CD4-positive, alpha-beta T cell (primary cell): ENCODE data around the gene ZNF610. TPM values are rescaled to one million over a fixed set of nuclear protein-coding genes. Genes with fewer than 3 reads are reported as not detected.

Source experiments
- ATAC-seq: fragments of 200-7000 bp; cut with Tn5 transposase; one replicate; pipeline ENCODE4 v1.10.0; 2022; ENCODE audit warnings: mild to moderate bottlenecking; ENCODE audit not compliant: poor library complexity
- CTCF ChIA-PET: fragments of 350-600 bp; sonication (Branson Sonifier 250); formaldehyde crosslinking; loops from one replicate; lab custom pipeline; 2021; ENCODE audit warnings: antibody characterized with exemption, inconsistent platforms; lab: Charles Lee
- POLR2A ChIA-PET: fragments of 350-600 bp; sonication (Branson Sonifier 250); formaldehyde crosslinking; loops from one replicate; lab custom pipeline; 2021; ENCODE audit warnings: antibody characterized with exemption, inconsistent platforms; lab: Charles Lee
- DNase-seq, 14 experiments: peaks; one replicate each; pipeline ENCODE4 v3.0.0-alpha.2; 2013 to 2020; ENCODE audit warnings: mixed read lengths in 2 of 14
- H3K27ac ChIP-seq, 2 donors: one replicate each; pipeline versions ENCODE4 v1.5.1 to v1.7.0; 2013; ENCODE audit warnings: low read length in 2 of 2, low read depth in 1 of 2, mild to moderate bottlenecking in 1 of 2
- H3K27me3 ChIP-seq, 2 experiments: 1 replicate in 1 of 2; 2 replicates in 1 of 2; pipeline versions ENCODE4 v1.6.1 to v1.7.0; 2013; ENCODE audit warnings: low read length in 2 of 2, control low read depth in 1 of 2, mild to moderate bottlenecking in 1 of 2, moderate library complexity in 1 of 2; ENCODE audit not compliant: insufficient read depth in 2 of 2, control insufficient read depth in 1 of 2
- H3K36me3 ChIP-seq: one replicate; pipeline ENCODE4 v1.6.1; 2013; ENCODE audit warnings: low read length, control low read depth; ENCODE audit not compliant: insufficient read depth
- H3K4me1 ChIP-seq: one replicate; pipeline ENCODE4 v1.6.1; 2013; ENCODE audit warnings: low read length, control low read depth; ENCODE audit not compliant: insufficient read depth
- H3K4me3 ChIP-seq: one replicate; pipeline ENCODE4 v1.5.1; 2013; ENCODE audit warnings: mild to moderate bottlenecking, low read length, moderate library complexity
- H3K9me3 ChIP-seq, 2 experiments: 1 replicate in 1 of 2; 2 replicates in 1 of 2; pipeline versions ENCODE4 v1.6.1 to v1.7.0; 2013; ENCODE audit warnings: low read length in 2 of 2, mild to moderate bottlenecking in 2 of 2, control low read depth in 1 of 2, moderate library complexity in 1 of 2; ENCODE audit not compliant: control insufficient read depth in 1 of 2, insufficient read depth in 1 of 2
- H3K27ac Mint-ChIP-seq: one replicate; pipeline ENCODE4 v1.8.0; 2020; ENCODE audit warnings: mixed read lengths
- H3K27me3 Mint-ChIP-seq: one replicate; pipeline ENCODE4 v1.8.0; 2021; ENCODE audit warnings: mixed read lengths
- H3K36me3 Mint-ChIP-seq: one replicate; pipeline ENCODE4 v1.8.0; 2021; ENCODE audit warnings: low read depth, mixed read lengths
- H3K4me1 Mint-ChIP-seq: one replicate; pipeline ENCODE4 v1.8.0; 2021; ENCODE audit warnings: low read depth, mixed read lengths
- H3K4me3 Mint-ChIP-seq: one replicate; pipeline ENCODE4 v1.8.0; 2020; ENCODE audit warnings: mild to moderate bottlenecking, mixed read lengths
- H3K9me3 Mint-ChIP-seq: one replicate; pipeline ENCODE4 v1.8.0; 2020; ENCODE audit warnings: mixed read lengths
- intact Hi-C, 2 experiments: fragments of 100-400 bp; cut with DNase I in 1 of 2; cut with micrococcal nuclease in 1 of 2; formaldehyde crosslinking; loops; one replicate each; pipeline versions ENCODE4 v1.15.1 to v1.9.0; 2023 to 2025; cut with DNase I, micrococcal nuclease
- total RNA-seq, 174 experiments: library from RNA in 2 of 174; stranded (reverse) in 2 of 174; gene quantifications; one replicate each; pipeline ENCODE4 v1.2.3 and lab custom pipeline; 2021 to 2026
- TF ChIP-seq, protein P1 (sequence below): fragments of 200-600 bp; IDR thresholded peaks from one replicate; pipeline ENCODE4 v1.8.0; 2022; ENCODE audit warnings: antibody characterized with exemption, mild to moderate bottlenecking

ZNF610 gene
- total RNA-seq, 2 experiments from 2014 or later = 0.52 to 0.53 TPM

DNA sequence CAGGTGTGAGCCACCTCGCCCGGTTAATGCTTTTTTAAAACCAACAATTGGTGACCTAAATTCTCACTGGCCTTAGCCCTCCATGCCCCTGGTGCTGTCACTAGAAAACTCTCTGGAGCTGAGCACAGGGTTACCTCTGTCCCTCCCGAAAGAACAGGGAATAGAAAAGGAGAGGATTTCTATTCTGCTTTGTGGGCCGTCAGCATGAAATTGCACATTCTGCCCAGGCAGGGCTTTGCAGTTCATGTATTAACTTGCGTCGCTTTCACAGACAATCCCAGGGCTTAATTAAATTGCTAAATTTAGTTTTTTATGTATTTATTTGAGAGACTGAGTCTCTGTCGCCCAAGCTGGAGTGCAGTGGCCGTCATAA, 39.7 kb upstream of the ZNF610 start:
- peaks cover 24% of the 10 kb centered on the region for H3K9me3 Mint-ChIP-seq
- H3K36me3 Mint-ChIP-seq = peaks cover 75% of the 10 kb centered on the region
- H3K4me3 Mint-ChIP-seq = peak overlapping the region; percentile 88
- ChIA-PET CTCF (no interaction called here), POLR2A (interaction anchor here (1.5 to 1.9 kb wide), 2 partner anchors 248 to 666 kb away, joined by 4 to 6 read pairs; partner anchors contain the start of genes ZNF432 and ZNF816)
- Histone ChIP-seq H3K4me1 (peaks cover 20% of the 10 kb centered on the region), H3K27ac (peak overlapping the region; percentile 34 to 45), H3K27me3 (no peaks in the 10 kb centered on the region), H3K9me3 (peaks cover 38 to 44% of the 10 kb centered on the region in 2 experiments), H3K4me3 (peak overlapping the region; percentile 80), H3K36me3 (peaks cover 16% of the 10 kb centered on the region)
- H3K27ac Mint-ChIP-seq = peak overlapping the region; percentile 99
- ATAC-seq (peak; percentile 1), DNase-seq (no peak)
- peaks cover 18% of the 10 kb centered on the region for H3K4me1 Mint-ChIP-seq
- TF ChIP-seq, protein P1, sequence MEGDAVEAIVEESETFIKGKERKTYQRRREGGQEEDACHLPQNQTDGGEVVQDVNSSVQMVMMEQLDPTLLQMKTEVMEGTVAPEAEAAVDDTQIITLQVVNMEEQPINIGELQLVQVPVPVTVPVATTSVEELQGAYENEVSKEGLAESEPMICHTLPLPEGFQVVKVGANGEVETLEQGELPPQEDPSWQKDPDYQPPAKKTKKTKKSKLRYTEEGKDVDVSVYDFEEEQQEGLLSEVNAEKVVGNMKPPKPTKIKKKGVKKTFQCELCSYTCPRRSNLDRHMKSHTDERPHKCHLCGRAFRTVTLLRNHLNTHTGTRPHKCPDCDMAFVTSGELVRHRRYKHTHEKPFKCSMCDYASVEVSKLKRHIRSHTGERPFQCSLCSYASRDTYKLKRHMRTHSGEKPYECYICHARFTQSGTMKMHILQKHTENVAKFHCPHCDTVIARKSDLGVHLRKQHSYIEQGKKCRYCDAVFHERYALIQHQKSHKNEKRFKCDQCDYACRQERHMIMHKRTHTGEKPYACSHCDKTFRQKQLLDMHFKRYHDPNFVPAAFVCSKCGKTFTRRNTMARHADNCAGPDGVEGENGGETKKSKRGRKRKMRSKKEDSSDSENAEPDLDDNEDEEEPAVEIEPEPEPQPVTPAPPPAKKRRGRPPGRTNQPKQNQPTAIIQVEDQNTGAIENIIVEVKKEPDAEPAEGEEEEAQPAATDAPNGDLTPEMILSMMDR = no peak
- H3K27me3 Mint-ChIP-seq = peaks cover 4% of the 10 kb centered on the region
- intact Hi-C loops = loop anchor here in 1 of 2 experiments (2.0 to 5.0 kb wide), 5 partner anchors 28 to 394 kb away; partner anchors contain the start of genes ZNF610, ZNF766 and ZNF808

DNA sequence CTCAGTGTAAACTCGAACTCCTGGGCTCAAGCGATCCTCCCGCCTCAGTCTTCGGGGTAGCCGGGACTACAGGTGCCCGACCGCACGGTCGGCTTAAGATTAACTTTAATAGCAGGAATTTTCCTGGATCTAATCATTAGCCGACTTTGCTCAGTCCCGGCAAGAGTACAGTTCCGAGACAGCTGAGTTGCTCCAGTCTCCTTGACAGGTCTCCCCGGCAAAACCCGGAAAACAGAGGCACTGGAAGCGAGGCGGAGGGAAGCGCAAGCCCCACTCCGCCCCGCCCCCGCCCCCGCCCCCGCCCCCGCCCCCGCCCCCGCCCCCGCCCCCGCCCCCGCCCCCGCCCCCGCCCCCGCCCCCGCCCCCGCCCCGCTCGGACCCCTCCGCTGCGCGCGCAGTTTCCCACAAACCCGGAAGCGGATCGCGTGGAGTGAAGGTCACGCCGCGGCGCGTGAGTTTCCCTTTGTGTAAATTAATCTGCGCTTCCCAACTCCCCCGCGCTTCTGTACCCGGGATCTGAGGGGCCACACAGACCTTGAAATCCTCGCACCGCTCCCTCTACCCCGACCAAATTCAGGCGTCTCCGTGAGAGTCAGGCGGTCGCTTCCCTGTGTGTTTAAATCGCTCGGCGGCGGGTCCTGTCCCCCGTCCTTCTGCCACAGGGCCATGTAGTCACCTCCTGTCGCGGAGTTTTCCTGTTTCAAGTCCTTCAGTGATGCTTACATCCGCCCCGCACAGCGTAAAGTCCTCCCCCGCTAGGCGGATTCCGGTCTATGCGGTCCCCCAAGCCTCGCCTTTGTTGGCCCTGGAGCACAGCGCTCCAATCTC, 39.1 kb upstream of the ZNF610 start, which contains the start of gene ZNF480:
ZNF480 (plus strand) TSS at position 397 of the 828 bp plus-strand sequence. CDS start 3,244 bp downstream, outside the sequence.
- CTCF ChIA-PET = no interaction called here
- intact Hi-C loops = loop anchor here in 1 of 2 experiments (2.0 to 5.0 kb wide), 5 partner anchors 28 to 394 kb away; partner anchors contain the start of genes ZNF610, ZNF766 and ZNF808
- peak within 1 kb of the TSS; percentile 99 for H3K27ac Mint-ChIP-seq

More for the DNA sequence above, 39.1 kb upstream of the ZNF610 start, which contains the start of gene ZNF480:
- H3K4me3 ChIP-seq = peak within 1 kb of the TSS; percentile 80
- peak; percentile 81 to 93 (median 87) for DNase-seq
- peak within 1 kb of the TSS; percentile 87 to 95 for H3K27ac ChIP-seq
- peaks cover 4% of the 10 kb centered on the region for H3K27me3 Mint-ChIP-seq
- H3K36me3 Mint-ChIP-seq = peaks cover 76% of the 10 kb centered on the region
- peaks cover 26% of the 10 kb centered on the region for H3K9me3 Mint-ChIP-seq
- POLR2A ChIA-PET = interaction anchor here (1.5 to 1.9 kb wide), 2 partner anchors 249 to 665 kb away, joined by 4 to 6 read pairs; partner anchors contain the start of genes ZNF432 and ZNF816
- ATAC-seq = peak; percentile 92
- H3K4me1 Mint-ChIP-seq = peaks cover 18% of the 10 kb centered on the region
- TF ChIP-seq, protein P1 = no peak
- peaks cover 20% of the 10 kb centered on the region for H3K4me1 ChIP-seq
- peaks cover 39 to 42% of the 10 kb centered on the region in 2 experiments for H3K9me3 ChIP-seq
- H3K4me3 Mint-ChIP-seq = peak within 1 kb of the TSS; percentile 99
- H3K36me3 ChIP-seq = peaks cover 20% of the 10 kb centered on the region
- no peaks in the 10 kb centered on the region for H3K27me3 ChIP-seq
